Esophagus (tissue), 2 donors: ENCODE measurements around the gene INAVA. TPM values are rescaled to one million over a fixed set of nuclear protein-coding genes. Genes with fewer than 3 reads are reported as not detected.
"Not testable (repeated sequence)": the region's sequence is repeated elsewhere in the genome, so short reads cannot be mapped to it uniquely, and the experiment has no call there.

ENCODE experiments used
- H3K27ac ChIP-seq, 2 donors: one replicate each; pipeline ENCODE4 v1.5.1; 2013; ENCODE audit warnings: low read depth in 2 of 2, mild to moderate bottlenecking in 2 of 2, inconsistent platforms in 1 of 2, low read length in 1 of 2, moderate library complexity in 1 of 2
- H3K27me3 ChIP-seq, 2 donors: one replicate each; pipeline ENCODE4 v1.6.1; 2013; ENCODE audit warnings: low read length in 2 of 2, control low read depth in 1 of 2, mild to moderate bottlenecking in 1 of 2; ENCODE audit not compliant: insufficient read depth in 2 of 2, control insufficient read depth in 1 of 2
- H3K36me3 ChIP-seq, 2 donors: one replicate each; pipeline ENCODE4 v1.6.1; 2013; ENCODE audit warnings: low read length in 1 of 2; ENCODE audit not compliant: control insufficient read depth in 2 of 2, insufficient read depth in 2 of 2
- H3K4me1 ChIP-seq, 2 donors: one replicate each; pipeline ENCODE4 v1.6.1; 2013; ENCODE audit warnings: low read length in 1 of 2; ENCODE audit not compliant: control insufficient read depth in 2 of 2, insufficient read depth in 2 of 2
- H3K4me3 ChIP-seq, 2 donors: one replicate each; pipeline ENCODE4 v1.5.1; 2013; ENCODE audit warnings: low read length in 2 of 2, mild to moderate bottlenecking in 2 of 2, low read depth in 1 of 2, moderate library complexity in 1 of 2
- H3K9me3 ChIP-seq, 2 donors: one replicate each; pipeline ENCODE4 v1.6.1; 2013; ENCODE audit warnings: mild to moderate bottlenecking in 2 of 2, low read depth in 1 of 2, low read length in 1 of 2, moderate library complexity in 1 of 2; ENCODE audit not compliant: control insufficient read depth in 2 of 2, insufficient read depth in 1 of 2
- WGBS, 2 donors: extraction: QIAGEN DNeasy Blood & Tissue Kit; methylation state at CpG; one replicate each; pipeline ENCODE4 v1.1.7; 2013; 5-methylcytosine and 5-hydroxymethylcytosine counted together
- polyA plus RNA-seq, 2 donors: library from polyadenylated mRNA; stranded (reverse); fragments of 200-250 nt; gene quantifications; one replicate each; pipeline ENCODE4 v1.2.3, GENCODE V29; 2013
- donor health status: healthy with polysubstance abuse.
- donor health status: Bipolar disorder and iron deficiency.

Gene INAVA
- polyA plus RNA-seq, 2 donors, result 39.4 to 41.9 TPM

- Histone ChIP-seq H3K27me3 (no peaks in the 10 kb centered on the region), H3K9me3 (no peaks in the 10 kb centered on the region), H3K4me1 (no peaks in the 10 kb centered on the region), H3K36me3 (no peaks in the 10 kb centered on the region), H3K4me3 (no peak overlapping the region), H3K27ac (no peak overlapping the region)
- 81 to 84% methylated on average over 4 of the region's 4 CpGs for WGBS, 2 donors
Measured at GRCh38 chr1:200962631-200963030, 67.9 kb downstream of the INAVA start.

DNA sequence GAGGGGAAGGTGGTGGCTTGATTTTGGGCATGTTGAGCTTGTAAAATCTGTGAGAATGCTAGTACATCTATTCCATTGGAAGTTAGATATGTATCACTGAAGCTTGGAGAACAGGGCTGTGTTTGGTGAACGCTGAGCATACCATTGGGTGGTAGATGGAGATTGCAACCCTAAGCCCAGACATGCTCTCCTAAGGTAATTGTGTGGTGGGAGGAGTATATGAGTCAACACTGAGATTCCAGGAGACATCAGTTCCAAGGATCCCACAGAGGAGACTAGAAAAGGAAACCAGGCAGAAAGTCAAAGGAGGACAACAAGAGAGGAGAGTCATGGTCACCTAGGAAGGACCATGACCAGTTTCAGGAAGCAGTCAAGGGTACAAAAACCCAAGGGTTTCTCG lies 68.4 kb downstream of the INAVA start:
- Histone ChIP-seq H3K4me3 (no peak overlapping the region), H3K4me1 (no peaks in the 10 kb centered on the region), H3K27me3 (no peaks in the 10 kb centered on the region), H3K36me3 (no peaks in the 10 kb centered on the region), H3K9me3 (no peaks in the 10 kb centered on the region), H3K27ac (no peak overlapping the region)
- 66 to 70% methylated on average over 2 of the region's 2 CpGs for WGBS, 2 donors

- WGBS, 2 donors, result 89 to 90% methylated on average over 11 of the region's 11 CpGs
- not testable (repeated sequence) for H3K4me3 ChIP-seq, H3K9me3 ChIP-seq, H3K27me3 ChIP-seq, H3K27ac ChIP-seq, H3K36me3 ChIP-seq, H3K4me1 ChIP-seq
Measured at GRCh38 chr1:200963888-200964287, 69.2 kb downstream of the INAVA start.

Other genes with a start within 250 kb of the INAVA start
- gene DDX59, start 225.0 kb upstream of the INAVA start, polyA plus RNA-seq, result 10 to 100 TPM; 11.9 to 29.2 TPM
- gene CAMSAP2, start 156.0 kb upstream of the INAVA start, polyA plus RNA-seq, result 1 to 10 TPM; 5.4 to 7.2 TPM
- gene GPR25, start 21.9 kb upstream of the INAVA start, polyA plus RNA-seq, result under 1 TPM; 0.14 to 0.55 TPM
- gene KIF21B, start 128.8 kb downstream of the INAVA start, polyA plus RNA-seq, result under 1 TPM; 0.28 to 0.71 TPM
- not detected for gene CACNA1S, start 217.5 kb downstream of the INAVA start, polyA plus RNA-seq
- gene ASCL5, start 232.3 kb downstream of the INAVA start, polyA plus RNA-seq, result not detected